KBM-7 (cell line): ENCODE data around the gene ARMCX4.
"Not testable (repeated sequence)": the region's sequence is repeated elsewhere in the genome, so short reads cannot be mapped to it uniquely, and the experiment has no call there.

Experiments used
- DNase-seq: peaks from one replicate; pipeline ENCODE4 v3.0.0-alpha.2; 2015
- in situ Hi-C: fragments of 300-500 bp; cut with MboI; formaldehyde crosslinking; loops from 2 replicates; pipeline ENCODE4 v1.14.3; 2020; ENCODE audit warnings: low sequenced_read_pairs, low pct_unique_long_range_greater_than_20kb, mixed read lengths

Gene ARMCX4

GRCh38 chrX:101485212-101485949 lies at the start of gene ARMCX4:
ARMCX4 (plus strand) TSS chrX:101485456; CDS start chrX:101488590, 3,134 bp downstream.
- DNase-seq: no peak
- in situ Hi-C loops: no loop called here

- in situ Hi-C loops: no loop called here
- DNase-seq: no peak
These were observed 43.2 kb upstream of the ARMCX4 start for GRCh38 chrX:101442085-101442484.

DNA sequence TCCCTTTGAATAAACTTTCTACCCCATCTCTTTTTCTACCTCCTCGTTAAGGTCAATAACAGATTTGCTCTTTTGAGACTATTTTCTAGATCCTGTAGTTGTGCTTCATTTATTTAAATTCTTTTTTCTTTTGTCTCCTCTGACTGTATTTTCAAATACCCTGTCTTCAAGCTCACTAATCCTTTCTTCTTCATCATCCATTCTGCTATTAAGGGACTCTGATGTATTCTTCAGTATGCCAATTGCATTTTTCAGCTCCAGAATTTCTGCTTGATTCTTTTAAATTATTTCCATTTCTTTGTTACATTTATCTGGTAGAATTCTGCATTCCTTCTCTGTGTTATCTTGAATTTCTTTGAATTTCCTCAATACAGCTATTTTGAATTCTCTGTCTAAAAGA lies 36.0 kb upstream of the ARMCX4 start:
- DNase-seq: no peak
- in situ Hi-C loops: no loop called here

DNA sequence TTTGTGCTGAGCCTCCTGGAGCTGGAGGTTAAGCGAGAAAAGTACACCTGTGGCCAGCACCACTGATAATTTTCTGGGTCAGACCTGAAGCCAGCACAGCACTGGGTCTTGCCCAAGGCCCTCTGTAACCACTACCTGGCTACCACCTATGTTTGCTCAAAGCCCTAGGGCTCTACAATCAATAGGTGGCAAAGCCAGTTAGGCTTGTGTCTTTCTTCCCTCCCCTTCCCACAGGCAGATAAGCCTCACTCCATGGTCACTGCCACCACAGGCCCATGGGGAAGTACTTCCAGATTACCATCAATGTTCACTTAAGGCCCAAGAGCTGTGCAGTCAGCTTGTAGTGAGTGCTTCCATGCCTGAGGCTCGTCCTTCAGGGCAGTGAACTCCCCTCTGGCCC lies 35.2 kb upstream of the ARMCX4 start:
- peak; percentile 26 for DNase-seq
- in situ Hi-C loops: no loop called here

DNA sequence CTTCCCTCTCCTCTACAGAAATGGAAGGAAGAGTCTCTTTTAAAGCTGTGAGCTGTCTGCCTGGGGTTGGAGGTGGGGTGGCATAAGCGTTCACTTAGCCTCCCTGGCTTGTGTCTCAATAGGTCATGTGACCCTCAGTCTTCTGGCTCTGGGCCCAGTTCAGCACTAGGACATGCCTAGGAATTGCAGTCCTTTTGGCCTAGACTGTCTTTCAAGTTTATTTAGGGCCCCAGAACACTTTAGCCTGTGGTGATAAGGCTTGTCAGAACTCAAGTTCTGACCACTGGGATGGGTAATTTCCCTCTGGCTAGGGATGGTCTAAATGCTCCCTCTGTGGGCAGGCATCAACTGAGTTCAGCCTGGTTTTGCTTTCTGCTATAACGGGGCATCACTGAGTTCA lies 34.3 kb upstream of the ARMCX4 start:
- in situ Hi-C loops: no loop called here
- peak; percentile 26 for DNase-seq

DNA sequence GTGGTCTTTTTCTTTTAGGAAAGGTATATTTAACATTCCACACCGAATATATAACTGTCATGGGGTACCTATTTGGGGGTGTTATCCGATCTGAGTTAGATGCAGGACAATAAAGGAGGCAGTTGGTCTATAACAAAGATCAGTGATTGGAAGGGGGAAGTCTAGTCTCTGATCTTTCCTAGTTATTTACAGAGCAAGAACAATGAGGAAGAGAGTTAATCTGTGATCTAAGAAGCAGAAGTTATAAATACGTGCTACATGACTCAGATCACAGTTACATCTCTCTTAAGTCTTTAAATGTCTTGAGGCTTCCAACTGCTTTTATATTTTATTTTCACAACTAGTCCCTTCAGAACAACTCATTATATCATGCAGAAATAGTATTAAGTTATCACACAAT lies 33.2 kb upstream of the ARMCX4 start:
- peak; percentile 65 for DNase-seq
- in situ Hi-C loops: no loop called here

DNA sequence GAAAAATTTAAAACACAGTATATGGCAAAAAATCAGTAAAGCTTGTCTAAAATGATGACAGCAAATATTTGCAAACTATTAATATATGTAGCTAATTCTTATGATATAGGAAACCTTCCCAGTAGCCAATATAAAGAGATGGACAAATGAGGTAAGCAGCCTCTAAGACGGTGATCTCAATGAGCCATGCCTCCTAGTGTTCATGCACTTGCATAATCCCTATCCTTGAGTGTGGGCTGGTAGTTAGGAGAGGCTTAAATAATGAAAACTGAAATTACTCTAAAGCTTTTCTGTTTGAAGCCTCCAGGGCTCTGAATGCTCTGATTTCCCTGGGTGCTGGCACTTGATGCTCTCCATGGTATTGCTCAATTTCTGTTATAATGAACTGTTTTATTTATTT lies 24.6 kb upstream of the ARMCX4 start:
- in situ Hi-C loops: no loop called here
- DNase-seq: no peak

- peak; percentile 62 for DNase-seq
- in situ Hi-C loops: no loop called here
These were observed 22.4 kb upstream of the ARMCX4 start for GRCh38 chrX:101462892-101463291.

DNA sequence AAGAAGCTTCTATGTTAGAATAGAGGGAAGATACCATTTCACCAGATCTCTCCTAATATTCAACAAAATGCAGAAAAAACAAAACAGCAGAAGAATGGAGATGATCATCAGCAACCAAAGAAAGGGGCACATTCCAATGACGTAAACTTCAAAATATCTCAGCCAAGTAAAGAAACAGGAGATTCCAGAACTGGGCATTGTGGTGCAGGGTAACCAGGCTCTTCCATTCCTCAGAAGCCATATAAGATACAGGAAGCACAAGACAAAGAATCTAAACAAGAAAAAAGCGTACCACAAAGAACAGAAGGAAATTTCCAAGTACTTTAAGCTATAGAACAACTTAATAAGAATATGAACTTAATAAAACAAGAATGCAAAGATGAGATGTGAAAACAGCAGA lies 6.9 kb upstream of the ARMCX4 start:
- DNase-seq: no peak
- in situ Hi-C loops: no loop called here

GRCh38 chrX:101482296-101482695 lies 3.0 kb upstream of the ARMCX4 start:
- DNase-seq: no peak
- in situ Hi-C loops: no loop called here

- in situ Hi-C loops: no loop called here
- peak; percentile 79 for DNase-seq
These were observed 1.6 kb upstream of the ARMCX4 start for GRCh38 chrX:101483705-101484104.

DNA sequence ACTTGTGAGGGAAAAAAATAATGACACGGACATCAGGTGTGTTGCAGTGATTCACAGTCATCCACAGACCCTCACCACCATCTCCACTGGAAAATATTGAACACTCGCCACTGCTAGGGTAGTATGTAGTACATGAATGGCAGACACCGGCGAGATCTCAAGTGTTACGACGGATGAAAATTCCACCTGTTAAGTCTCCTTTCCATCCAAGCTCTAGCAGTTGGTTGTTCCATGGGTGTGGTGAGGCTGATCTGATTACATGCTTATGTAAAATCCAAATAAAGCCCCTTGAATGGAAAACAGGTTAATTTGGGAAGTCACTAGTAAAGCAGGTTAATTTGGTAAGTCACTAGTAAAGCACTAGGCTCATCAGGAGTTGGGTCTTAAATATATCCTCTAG lies 1.1 kb upstream of the ARMCX4 start:
- in situ Hi-C loops: no loop called here
- DNase-seq: no peak

DNA sequence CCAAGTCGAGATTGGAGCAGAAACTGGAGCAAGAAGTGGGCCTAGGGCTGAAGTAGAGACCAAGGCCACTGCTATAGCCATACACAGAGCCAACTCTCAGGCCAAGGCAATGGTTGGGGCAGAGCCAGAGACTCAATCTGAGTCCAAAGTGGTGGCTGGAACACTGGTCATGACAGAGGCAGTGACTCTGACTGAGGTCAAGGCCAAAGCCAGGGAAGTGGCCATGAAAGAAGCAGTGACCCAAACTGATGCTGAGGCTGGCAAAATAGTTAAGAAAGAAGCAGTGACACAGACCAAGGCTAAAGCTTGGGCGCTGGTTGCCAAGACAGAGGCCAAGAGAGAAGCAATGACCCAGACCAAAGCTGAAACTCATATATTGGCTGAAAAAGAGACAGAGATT lies 3.5 kb downstream of the ARMCX4 start:
- no peak for DNase-seq
- in situ Hi-C loops: no loop called here

GRCh38 chrX:101491943-101492342 lies 6.7 kb downstream of the ARMCX4 start:
- in situ Hi-C loops: no loop called here
- no peak for DNase-seq

GRCh38 chrX:101493225-101493624 lies 8.0 kb downstream of the ARMCX4 start:
- no peak for DNase-seq
- in situ Hi-C loops: no loop called here

GRCh38 chrX:101502929-101503328 lies 17.7 kb downstream of the ARMCX4 start:
- in situ Hi-C loops: not testable (repeated sequence)

DNA sequence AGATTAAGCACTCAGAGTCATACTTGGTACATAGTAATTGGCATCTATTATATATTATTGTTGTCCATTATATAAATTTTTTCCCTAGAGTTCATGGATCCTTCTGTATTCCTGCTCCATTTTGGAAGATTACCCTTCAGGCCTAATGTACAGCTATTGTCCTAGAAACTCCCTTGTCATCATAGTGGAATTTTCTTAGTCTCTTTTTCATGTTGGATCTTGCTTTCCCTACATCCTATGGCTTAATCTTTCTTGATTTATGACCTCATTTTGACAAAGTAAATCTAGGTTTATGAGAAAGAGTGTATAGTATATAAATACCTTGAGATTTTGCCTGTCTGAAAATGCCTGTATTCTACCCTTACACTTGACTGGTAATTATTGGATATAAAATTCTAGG lies 22.1 kb downstream of the ARMCX4 start:
- in situ Hi-C loops: no loop called here
- DNase-seq: no peak

More at GRCh38 chrX:101502929-101503328, 17.7 kb downstream of the ARMCX4 start:
- not testable (repeated sequence) for DNase-seq

DNA sequence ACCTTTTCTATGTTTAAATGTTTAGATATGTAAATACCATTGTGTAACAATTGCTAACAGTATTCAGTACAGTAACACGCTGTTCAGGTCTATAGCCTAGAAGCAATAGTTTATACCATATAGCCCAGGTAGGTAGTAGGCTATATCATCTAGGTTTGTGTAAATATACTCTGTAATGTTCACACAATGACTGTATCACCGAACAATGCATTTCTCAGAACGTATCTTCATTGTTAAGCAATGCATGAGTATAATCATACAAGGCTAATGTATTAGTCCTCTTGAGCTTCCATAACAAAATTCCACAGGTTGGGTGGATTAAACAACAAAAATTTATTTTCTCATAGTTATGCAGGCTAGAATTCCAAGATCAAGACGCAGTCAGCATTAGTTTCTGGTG lies 22.7 kb downstream of the ARMCX4 start:
- in situ Hi-C loops: no loop called here
- no peak for DNase-seq

- in situ Hi-C loops: no loop called here
- no peak for DNase-seq
These were observed 45.7 kb downstream of the ARMCX4 start for GRCh38 chrX:101530944-101531343.
